HG03175 (cell line): ENCODE data around the gene PRR16.

ENCODE experiments used
- ATAC-seq: cut with Tn5 transposase; IDR thresholded peaks from one replicate; pipeline ENCODE4 v1.9.1; 2021; ENCODE audit warnings: mild to moderate bottlenecking, moderate library complexity; ENCODE audit not compliant: unreplicated experiment

The PRR16 gene

DNA sequence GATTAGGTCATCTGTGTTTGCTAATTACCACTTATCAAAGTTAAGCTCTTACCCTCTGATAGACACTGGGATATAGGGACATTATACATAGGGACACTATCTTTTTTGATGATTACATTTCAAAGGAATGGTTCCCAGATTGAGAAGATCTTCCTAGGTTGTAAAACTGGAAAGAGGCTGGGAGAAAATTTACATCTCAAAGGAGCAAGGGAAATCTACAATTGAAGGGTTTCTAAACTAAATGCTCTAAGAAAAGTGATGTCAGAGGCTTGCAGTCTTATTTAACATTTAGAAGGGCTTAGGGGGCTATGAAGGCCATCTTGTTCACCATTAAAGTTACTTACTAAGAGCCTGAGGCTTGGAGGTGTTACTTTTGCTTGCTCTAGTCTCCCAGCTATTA lies 242.8 kb downstream of the PRR16 start:
- no peak for ATAC-seq

DNA sequence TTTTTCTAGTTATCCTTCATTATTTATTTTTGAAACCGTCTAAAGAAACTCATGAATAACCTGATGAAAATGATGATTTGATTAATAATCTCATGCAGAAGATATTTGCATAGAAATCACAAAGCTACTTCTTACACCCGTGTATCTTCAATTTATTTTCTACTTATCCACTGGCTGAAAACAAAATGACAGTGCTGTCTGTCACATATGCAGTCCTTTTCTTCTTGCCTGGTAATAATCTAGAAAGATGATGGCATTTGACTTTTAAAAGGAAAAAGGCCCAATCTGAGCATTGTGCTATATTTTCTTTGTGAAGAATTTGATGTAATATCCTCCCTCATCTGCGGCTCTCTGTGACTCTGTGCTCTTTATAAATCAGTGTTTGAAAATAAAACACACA lies 253.3 kb downstream of the PRR16 start:
- no peak for ATAC-seq

DNA sequence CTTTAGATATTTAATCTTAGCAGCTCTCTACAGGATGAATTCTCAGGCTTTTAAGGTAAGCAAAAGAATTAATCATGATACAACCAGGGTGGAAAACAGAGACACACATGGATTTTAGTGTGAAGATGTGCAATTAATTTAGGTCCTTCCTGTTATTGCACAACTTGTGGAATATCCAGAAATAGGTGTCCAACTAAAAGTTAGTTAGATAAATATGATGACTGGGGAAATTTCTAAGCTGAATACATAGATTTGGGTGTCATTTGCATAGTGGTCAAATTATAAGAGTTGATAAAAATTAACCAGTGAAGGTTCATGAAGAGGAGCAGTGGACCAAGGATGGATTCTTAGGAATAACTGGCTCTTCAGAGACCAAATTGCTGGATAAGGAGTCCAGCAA lies 266.1 kb downstream of the PRR16 start:
- no peak for ATAC-seq

DNA sequence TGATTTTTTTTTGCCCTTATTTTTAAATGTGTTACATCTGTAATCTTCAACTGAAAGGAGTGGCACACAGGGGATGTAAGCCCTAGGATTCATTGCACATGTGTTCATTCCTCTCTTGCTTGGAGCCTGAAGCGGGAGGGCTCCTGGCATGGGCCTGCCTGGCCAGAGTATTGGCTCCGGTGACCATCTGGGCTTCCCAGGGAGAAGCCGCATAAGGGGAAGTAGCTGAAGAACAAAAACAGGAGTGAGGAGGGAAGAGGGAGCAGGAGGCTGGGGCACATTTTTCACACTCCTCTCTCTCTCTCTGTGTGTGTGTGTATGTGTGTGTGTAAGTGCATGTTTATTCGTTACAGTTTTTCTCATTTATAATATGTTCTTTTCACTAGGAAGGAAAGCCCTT lies 269.9 kb downstream of the PRR16 start:
- no peak for ATAC-seq

DNA sequence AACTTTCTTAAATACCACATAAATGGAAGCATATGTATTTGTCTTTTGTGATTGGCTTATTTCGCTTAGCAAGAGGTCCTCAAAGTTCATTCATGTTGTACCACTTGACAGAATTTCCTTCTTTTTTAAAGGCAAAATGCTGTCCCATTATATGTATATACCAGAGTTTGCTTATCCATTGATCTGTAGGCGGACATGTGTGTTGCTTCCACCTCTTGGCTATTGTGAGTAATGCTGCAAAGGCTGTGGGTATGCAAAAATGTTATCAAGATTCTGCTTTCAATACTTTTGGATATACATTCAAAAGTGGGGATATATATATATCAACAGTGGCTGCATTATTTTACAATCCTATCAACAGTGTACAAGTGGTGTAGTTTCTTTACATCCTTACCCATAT lies 271.0 kb downstream of the PRR16 start:
- no peak for ATAC-seq
